Vagina (tissue), 2 donors: ENCODE measurements around the gene DOK3.

Experiments
- POLR2A ChIP-seq, 2 donors: fragments of 450-650 bp; IDR thresholded peaks; one replicate each; pipeline ENCODE4 v1.6.1; 2017; ENCODE audit warnings: antibody characterized with exemption in 2 of 2, mild to moderate bottlenecking in 2 of 2, moderate library complexity in 2 of 2
- TF ChIP-seq, protein P1 (sequence below), 3 experiments: fragments of 450-650 bp in 2 of 3; fragments of 200-600 bp in 1 of 3; sonication (generic) in 1 of 3; IDR thresholded peaks; one replicate each; pipeline ENCODE4 v1.5.1; 2017 to 2019; ENCODE audit warnings: antibody characterized with exemption in 3 of 3, mild to moderate bottlenecking in 2 of 3, moderate library complexity in 2 of 3

DNA sequence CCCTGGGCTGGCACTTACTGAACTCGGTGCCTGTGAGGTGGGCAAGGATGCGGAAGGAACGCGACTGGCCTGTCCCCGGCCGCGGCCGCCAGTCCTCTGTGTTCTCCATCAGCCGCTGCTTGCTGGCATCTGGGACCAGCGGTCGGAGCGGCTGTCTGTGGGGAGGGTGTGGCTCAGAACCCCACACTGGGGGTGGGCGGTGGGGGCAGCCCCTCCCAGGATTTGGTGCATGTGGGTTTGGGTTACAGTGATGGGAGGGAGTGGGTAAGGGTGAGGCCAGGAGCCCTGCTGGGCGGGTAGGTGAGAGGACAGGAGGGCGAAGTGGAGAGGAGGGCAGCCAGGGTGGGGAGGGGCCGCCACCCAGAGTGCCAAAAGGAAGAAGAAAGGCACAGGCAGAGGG lies 18.6 kb downstream of the DOK3 start:
- TF ChIP-seq, protein P1, sequence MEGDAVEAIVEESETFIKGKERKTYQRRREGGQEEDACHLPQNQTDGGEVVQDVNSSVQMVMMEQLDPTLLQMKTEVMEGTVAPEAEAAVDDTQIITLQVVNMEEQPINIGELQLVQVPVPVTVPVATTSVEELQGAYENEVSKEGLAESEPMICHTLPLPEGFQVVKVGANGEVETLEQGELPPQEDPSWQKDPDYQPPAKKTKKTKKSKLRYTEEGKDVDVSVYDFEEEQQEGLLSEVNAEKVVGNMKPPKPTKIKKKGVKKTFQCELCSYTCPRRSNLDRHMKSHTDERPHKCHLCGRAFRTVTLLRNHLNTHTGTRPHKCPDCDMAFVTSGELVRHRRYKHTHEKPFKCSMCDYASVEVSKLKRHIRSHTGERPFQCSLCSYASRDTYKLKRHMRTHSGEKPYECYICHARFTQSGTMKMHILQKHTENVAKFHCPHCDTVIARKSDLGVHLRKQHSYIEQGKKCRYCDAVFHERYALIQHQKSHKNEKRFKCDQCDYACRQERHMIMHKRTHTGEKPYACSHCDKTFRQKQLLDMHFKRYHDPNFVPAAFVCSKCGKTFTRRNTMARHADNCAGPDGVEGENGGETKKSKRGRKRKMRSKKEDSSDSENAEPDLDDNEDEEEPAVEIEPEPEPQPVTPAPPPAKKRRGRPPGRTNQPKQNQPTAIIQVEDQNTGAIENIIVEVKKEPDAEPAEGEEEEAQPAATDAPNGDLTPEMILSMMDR (IDR thresholded peaks at IDR 0.05), result no peak
- TF ChIP-seq POLR2A (IDR thresholded peaks at IDR 0.05), result no peak
